Measurements from ENCODE around the gene ADGRB2.

DNA sequence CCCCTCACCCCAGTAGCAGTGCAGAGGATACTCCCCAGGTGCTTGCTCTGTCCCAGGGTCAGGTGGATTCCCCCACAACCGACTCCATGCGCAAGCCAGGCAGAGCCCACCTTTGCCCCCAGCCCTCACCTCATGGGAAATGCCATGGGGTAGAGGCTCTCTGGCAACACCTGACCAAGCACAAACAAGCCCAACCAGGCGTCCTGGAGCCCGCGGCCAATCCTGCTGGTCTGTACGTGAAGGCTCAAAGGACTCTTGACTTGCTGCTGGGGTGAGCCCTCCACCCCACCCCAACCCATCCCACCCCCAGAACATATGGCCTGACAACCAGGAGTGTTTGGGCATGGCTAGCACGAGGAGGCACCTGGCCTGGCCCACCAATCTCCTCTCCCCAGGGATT, 1.8 kb downstream of the ADGRB2 start:
- no peak for TF ChIP-seq POLR2A (IDR thresholded peaks at IDR 0.05; ENCODE audit: low read length)
- TF ChIP-seq GATA1 (IDR thresholded peaks at IDR 0.05; ENCODE audit: low read depth, low read length), result no peak
